ENCODE measurements around the gene TEDC1.
"Not testable (repeated sequence)": the region's sequence is repeated elsewhere in the genome, so short reads cannot be mapped to it uniquely, and the experiment has no call there.

The TEDC1 gene

GRCh38 chr14:105545676-105546075, 54.6 kb downstream of the TEDC1 start:
- not testable (repeated sequence) for FAIRE-seq

DNA sequence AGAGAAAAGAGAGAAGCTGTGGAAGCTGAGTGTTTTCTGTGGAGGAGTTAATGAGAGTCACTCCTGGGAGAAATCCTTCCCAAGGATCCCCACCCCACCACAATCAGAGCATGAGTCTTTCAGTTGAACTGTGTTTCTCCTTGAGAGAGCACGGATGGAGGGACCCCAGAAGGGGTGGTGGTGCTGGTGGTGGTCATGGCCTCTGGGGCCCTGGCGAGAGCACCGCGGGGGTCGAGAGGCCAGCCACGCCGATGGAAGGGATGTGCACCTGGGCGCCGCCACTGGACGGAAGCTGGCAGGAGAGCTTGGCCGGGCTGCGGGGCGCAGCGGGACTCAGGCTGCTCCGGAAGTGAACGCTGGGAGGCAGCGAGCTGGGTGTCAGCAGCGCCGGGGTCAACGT, 55.4 kb downstream of the TEDC1 start:
- FAIRE-seq, result not testable (repeated sequence)

DNA sequence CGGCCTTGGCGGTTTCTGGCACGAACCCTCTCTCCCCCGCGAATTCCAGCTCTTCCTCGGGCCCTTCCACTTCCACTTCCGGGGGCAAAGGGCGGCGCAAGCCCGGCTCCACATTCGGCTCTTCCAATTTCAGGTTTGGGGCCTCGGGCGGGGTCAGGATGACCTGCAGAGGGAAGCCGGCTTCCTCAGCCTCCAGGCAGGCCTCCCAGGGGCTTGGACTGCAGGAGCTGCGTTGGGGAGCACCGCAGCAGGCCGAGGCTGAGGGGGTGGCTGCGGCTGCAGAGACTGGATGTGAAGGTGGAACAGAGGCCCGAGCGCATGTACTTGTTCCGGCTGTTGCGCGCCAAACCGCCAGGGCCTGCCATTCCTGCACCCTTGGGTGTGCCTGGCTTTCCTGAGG, 56.0 kb downstream of the TEDC1 start:
- not testable (repeated sequence) for FAIRE-seq

DNA sequence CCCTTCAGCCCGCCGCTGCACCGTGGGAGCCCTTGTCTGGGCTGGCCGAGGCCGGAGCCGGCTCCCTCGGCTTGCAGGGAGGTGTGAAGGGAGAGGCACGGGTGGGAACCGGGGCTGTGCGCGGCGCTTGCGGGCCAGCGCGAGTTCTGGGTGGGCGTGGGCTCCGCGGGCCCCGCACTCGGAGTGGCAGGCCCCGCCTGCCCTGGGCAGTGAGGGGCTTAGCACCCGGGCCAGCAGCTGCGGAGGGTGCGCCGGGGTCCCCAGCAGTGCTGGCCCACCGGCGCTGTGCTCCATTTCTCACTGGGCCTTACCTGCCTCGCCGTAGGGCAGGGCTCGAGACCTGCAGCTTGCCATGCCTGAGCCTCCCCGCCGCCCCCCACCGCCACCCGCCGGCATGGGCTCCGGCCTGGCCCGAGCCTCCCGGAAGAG, 56.7 kb downstream of the TEDC1 start:
- no peak for FAIRE-seq

Measured in islet of Langerhans (tissue), 1 donor.